GM20000 (cell line): Measurements from ENCODE around the gene ADK.

ENCODE experiments used
- DNase-seq: peaks from one replicate; pipeline ENCODE4 v3.0.0; 2012; ENCODE audit warnings: low spot score
- TF ChIP-seq, protein P1 (sequence below): IDR thresholded peaks from 2 replicates; pipeline ENCODE4 v1.5.1; 2012; ENCODE audit warnings: mild to moderate bottlenecking, control low read depth; ENCODE audit errors: extremely low read depth, missing control alignments

ADK gene

DNA sequence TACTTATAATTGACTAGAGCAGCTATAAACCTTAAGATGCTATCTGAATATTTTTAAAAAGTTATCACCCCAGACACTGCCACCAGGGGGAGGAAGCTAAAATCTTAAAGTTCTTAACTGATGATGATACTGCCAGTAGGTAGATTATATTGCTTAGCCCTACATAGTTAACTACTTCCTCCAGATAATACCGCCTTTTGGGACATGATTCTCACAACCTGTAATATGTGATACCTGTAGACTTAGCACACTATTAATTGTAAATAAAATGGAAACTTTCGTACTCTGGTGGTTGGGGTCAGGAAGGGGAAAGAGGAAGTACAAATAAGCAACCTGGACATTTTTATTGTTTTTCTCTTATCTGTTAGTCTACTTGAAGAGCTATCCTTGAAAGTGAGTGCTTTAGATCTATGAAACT lies 268.9 kb downstream of the ADK start:
- DNase-seq, result peak; percentile 14
- TF ChIP-seq, protein P1, sequence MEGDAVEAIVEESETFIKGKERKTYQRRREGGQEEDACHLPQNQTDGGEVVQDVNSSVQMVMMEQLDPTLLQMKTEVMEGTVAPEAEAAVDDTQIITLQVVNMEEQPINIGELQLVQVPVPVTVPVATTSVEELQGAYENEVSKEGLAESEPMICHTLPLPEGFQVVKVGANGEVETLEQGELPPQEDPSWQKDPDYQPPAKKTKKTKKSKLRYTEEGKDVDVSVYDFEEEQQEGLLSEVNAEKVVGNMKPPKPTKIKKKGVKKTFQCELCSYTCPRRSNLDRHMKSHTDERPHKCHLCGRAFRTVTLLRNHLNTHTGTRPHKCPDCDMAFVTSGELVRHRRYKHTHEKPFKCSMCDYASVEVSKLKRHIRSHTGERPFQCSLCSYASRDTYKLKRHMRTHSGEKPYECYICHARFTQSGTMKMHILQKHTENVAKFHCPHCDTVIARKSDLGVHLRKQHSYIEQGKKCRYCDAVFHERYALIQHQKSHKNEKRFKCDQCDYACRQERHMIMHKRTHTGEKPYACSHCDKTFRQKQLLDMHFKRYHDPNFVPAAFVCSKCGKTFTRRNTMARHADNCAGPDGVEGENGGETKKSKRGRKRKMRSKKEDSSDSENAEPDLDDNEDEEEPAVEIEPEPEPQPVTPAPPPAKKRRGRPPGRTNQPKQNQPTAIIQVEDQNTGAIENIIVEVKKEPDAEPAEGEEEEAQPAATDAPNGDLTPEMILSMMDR, result peak; percentile 5

- TF ChIP-seq, protein P1, result no peak
- no peak for DNase-seq
Observed at GRCh38 chr10:74424565-74424964, 273.5 kb downstream of the ADK start.

DNA sequence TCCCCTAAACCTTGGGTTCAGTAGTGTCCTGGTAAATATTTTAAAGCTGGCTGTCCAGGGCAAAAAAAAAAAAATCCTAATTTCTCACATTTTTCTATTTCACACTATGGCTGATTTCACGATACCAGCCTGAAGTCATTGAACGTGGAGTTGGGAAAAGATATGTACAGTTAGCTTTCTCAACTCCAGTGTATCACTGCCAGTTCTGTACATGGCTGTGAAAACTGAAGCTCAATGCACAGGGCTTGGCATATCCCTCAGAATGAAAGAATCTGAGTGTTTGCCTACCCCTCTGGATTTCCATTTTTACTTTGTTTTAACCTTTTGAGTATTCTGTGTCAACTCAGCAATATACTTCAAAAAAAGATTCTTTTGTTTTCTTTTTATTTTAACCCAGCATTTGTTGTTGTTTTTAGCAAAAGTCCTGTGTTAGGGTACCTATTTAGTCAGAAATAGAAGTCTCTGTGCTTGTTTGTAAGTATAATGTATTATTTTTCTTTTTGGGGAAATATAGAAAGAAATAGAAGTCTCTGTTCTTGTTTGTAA lies 274.5 kb downstream of the ADK start:
- TF ChIP-seq, protein P1, result no peak

DNA sequence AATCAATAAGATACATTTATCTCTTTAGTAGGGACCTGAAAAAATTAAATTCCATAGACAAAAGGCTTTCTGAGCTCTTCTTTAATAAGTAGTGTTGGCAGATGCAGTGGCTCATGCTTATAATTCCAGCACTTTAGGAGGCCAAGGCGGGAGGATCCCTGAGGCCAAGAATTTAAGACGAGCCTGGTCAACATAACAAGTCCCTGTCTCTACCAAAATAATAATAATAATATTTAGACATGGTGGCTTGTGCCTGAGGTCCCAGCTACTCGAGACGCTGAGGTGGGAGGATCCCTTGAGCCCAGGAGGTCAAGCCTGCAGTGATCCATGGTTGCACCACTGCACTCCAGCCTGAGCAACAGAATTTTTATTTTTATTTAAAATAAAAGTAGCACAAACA lies 280.8 kb downstream of the ADK start:
- TF ChIP-seq, protein P1, result no peak
- DNase-seq, result no peak

More for the DNA sequence above, 274.5 kb downstream of the ADK start:
- no peak for DNase-seq

DNA sequence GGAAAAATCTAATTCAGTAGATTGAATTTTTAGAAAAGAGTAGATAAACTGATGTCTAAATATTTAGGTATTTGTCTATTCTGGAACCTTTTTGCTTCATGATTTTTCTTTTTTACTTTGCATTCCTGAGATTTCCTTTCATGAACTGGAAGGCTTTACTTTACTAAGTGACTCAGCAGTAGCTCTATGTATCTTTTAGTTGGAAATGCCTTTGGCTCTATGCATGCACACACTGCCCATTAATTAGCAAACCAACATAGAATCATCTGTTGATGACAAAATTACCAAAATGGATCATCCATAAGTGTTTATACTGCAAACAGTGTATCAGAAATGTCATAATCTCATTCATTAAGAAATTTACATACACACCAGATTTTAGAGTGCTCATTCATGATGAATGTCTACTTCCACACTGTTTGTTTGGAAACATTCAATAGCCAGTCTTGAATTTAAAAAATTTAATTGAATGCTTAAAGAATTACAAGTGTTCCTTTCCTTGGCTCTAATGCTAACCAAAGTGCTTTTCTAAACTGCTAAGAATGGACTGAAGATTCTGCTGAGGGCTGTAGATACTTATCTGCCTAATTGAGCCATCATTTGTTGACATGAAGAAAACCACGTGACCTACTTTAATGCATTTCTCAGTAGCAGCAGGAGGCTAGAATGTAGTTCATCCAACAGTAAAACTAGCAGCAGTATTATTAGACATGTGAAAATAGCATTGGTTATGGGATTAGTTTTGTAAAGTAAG lies 282.0 kb downstream of the ADK start:
- DNase-seq, result no peak
- TF ChIP-seq, protein P1, result no peak

- TF ChIP-seq, protein P1, result no peak
- DNase-seq, result no peak
Observed at GRCh38 chr10:74433595-74433956, 282.6 kb downstream of the ADK start.

DNA sequence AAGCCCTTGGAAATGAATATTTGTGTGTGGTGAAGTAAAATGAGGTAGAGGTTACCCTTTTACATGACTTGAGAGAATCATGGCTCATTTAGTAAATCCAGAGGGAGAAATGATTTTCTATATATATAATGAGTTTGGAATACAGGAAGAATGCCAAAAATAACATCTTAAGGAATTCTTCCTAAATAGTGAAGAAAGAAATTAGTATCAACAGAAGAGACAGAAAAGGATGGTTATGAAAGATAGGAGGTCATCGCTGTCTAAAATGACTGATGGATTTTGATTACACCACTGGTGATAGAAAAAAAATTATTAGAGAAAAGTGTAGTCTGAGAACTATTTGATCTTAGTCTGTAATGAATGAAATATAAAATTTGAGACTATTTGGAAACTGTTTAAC lies 283.0 kb downstream of the ADK start:
- no peak for DNase-seq
- TF ChIP-seq, protein P1, result no peak
